Keratinocyte (primary cell): Measurements from ENCODE around the gene PSMC3. TPM values are rescaled to one million over a fixed set of nuclear protein-coding genes. Genes with fewer than 3 reads are reported as not detected.
A peak's percentile ranks its signal among the peaks of the same experiment; 100 is the strongest.

Experiments used
- DNase-seq: peaks from one replicate; pipeline ENCODE4 v3.0.0-alpha.2; 2011; ENCODE audit warnings: low read depth, missing footprints, low spot score
- FAIRE-seq: peaks from 2 replicates; lab custom pipeline; 2011; peaks lifted over from hg19 to GRCh38; lab: Jason Lieb, UNC
- H2AFZ ChIP-seq: 2 replicates; pipeline ENCODE4 v1.6.0; 2012; ENCODE audit warnings: low read length, control low read depth, inconsistent platforms; ENCODE audit not compliant: control insufficient read depth
- H3K27ac ChIP-seq: 2 replicates; pipeline ENCODE4 v1.5.1; 2011; ENCODE audit warnings: low read length; ENCODE audit not compliant: control insufficient read depth, insufficient read depth
- H3K27me3 ChIP-seq: 3 replicates; pipeline ENCODE4 v1.6.0; 2011; ENCODE audit warnings: low read length; ENCODE audit not compliant: control insufficient read depth, insufficient read depth; ENCODE audit errors: extremely low read depth
- H3K36me3 ChIP-seq, 2 experiments: 2 replicates in 1 of 2; 3 replicates in 1 of 2; pipeline ENCODE4 v1.5.1; 2011; ENCODE audit warnings: low read length in 2 of 2, mild to moderate bottlenecking in 1 of 2; ENCODE audit not compliant: control insufficient read depth in 2 of 2, insufficient read depth in 2 of 2; ENCODE audit errors: extremely low read depth in 1 of 2
- H3K4me1 ChIP-seq: 3 replicates; pipeline ENCODE4 v1.5.1; 2011; ENCODE audit warnings: low read length; ENCODE audit not compliant: control insufficient read depth, insufficient read depth; ENCODE audit errors: extremely low read depth
- H3K4me2 ChIP-seq: 3 replicates; pipeline ENCODE4 v1.6.0; 2011; ENCODE audit warnings: low read depth, low read length; ENCODE audit not compliant: control insufficient read depth, insufficient read depth; ENCODE audit errors: extremely low read depth
- H3K4me3 ChIP-seq, 3 experiments: fragments of 200-600 bp in 1 of 3; sonication (generic) in 1 of 3; 2 replicates in 2 of 3; 3 replicates in 1 of 3; pipeline ENCODE4 v1.5.1; 2011 to 2016; ENCODE audit warnings: low read length in 3 of 3, mild to moderate bottlenecking in 3 of 3, control low read depth in 2 of 3, inconsistent platforms in 1 of 3, low read depth in 1 of 3, mixed read lengths in 1 of 3, mixed run types in 1 of 3, moderate library complexity in 1 of 3; ENCODE audit not compliant: control insufficient read depth in 2 of 3, insufficient read depth in 2 of 3; ENCODE audit errors: extremely low read depth in 1 of 3
- H3K79me2 ChIP-seq: 2 replicates; pipeline ENCODE4 v1.6.0; 2012; ENCODE audit warnings: low read length; ENCODE audit not compliant: control insufficient read depth, insufficient read depth
- H3K9ac ChIP-seq: 3 replicates; pipeline ENCODE4 v1.6.0; 2011; ENCODE audit warnings: low read length; ENCODE audit not compliant: control insufficient read depth, insufficient read depth; ENCODE audit errors: extremely low read depth
- H3K9me1 ChIP-seq: 3 replicates; pipeline ENCODE4 v1.6.0; 2011; ENCODE audit warnings: low read length; ENCODE audit not compliant: control insufficient read depth, insufficient read depth; ENCODE audit errors: extremely low read depth
- H3K9me3 ChIP-seq: 2 replicates; pipeline ENCODE4 v1.5.1; 2012; ENCODE audit warnings: low read depth, low read length; ENCODE audit not compliant: control insufficient read depth
- H4K20me1 ChIP-seq: 3 replicates; pipeline ENCODE4 v1.6.0; 2011; ENCODE audit warnings: low read length; ENCODE audit not compliant: control insufficient read depth, insufficient read depth; ENCODE audit errors: extremely low read depth
- EZH2 ChIP-seq: IDR thresholded peaks from one replicate; pipeline ENCODE4 v1.6.1; 2012; ENCODE audit warnings: inconsistent platforms, mild to moderate bottlenecking, low read length, moderate library complexity
- dilution Hi-C: fragments of 300-500 bp; cut with MboI; formaldehyde crosslinking; loops from one replicate; pipeline ENCODE4 v1.7.0; 2020; ENCODE audit warnings: low sequenced_read_pairs; ENCODE audit not compliant: extremely low pct_ligation_motif_present
- polyA minus RNA-seq, 3 experiments: library from RNA; depleted of rRNA, polyadenylated mRNA; stranded (reverse); fragments of >200 nt; gene quantifications; 1 replicate in 1 of 3; 2 replicates in 1 of 3; 3 replicates in 1 of 3; pipeline ENCODE4 v1.2.3, GENCODE V29; 2011
- polyA plus RNA-seq, 5 experiments: library from polyadenylated mRNA; depleted of rRNA in 3 of 5; stranded (reverse) in 3 of 5; stranded (forward) in 1 of 5; unstranded in 1 of 5; fragments of >200 nt; gene quantifications; 1 replicate in 1 of 5; 2 replicates in 3 of 5; 3 replicates in 1 of 5; pipeline versions ENCODE4 v1.2.1 to v1.2.3, GENCODE V29; 2011 to 2012; ENCODE audit warnings: missing spikeins in 2 of 5, low read depth in 1 of 5, low replicate concordance in 1 of 5
- TF ChIP-seq, protein P1 (sequence below), 3 experiments: IDR thresholded peaks in 1 of 3; conservative IDR thresholded peaks in 1 of 3; optimal IDR thresholded peaks in 1 of 3; 2 replicates in 2 of 3; 3 replicates in 1 of 3; pipeline versions ENCODE3 to v1.5.1; 2011; ENCODE audit warnings: low read length in 3 of 3, mild to moderate bottlenecking in 3 of 3, moderate library complexity in 2 of 3, control low read depth in 1 of 3, inconsistent platforms in 1 of 3; ENCODE audit not compliant: insufficient read depth in 2 of 3; ENCODE audit errors: extremely low read depth in 1 of 3

PSMC3 gene
- polyA plus RNA-seq, result 96.1 to 172 TPM (median 156 TPM) in 3 replicates
- polyA plus RNA-seq (2011; ENCODE audit: low read depth), result 30.4 TPM
- polyA plus RNA-seq (2011; cell fraction: cytosol; rRNA removed), result 149 and 155 TPM in 2 replicates
- polyA plus RNA-seq (2011; cell fraction: nucleus; rRNA removed), result 97.3 and 102 TPM in 2 replicates
- 56.4 and 229 TPM in 2 replicates for polyA plus RNA-seq (2012; ENCODE audit: low replicate concordance)
- 77.7 to 116 TPM (median 97.4 TPM) in 3 replicates for polyA minus RNA-seq
- polyA minus RNA-seq (2011; cell fraction: cytosol; rRNA and poly(A)+ RNA removed), result 70.0 TPM
- 28.4 and 42.4 TPM in 2 replicates for polyA minus RNA-seq (2011; cell fraction: nucleus; rRNA and poly(A)+ RNA removed)

- H3K4me2 ChIP-seq, result peak within 1 kb of the TSS; percentile 92
- H3K4me3 ChIP-seq, result peak within 1 kb of the TSS; percentile 82 to 86 (median 83)
- peak within 1 kb of the TSS; percentile 97 for H3K27ac ChIP-seq
- DNase-seq (peak; percentile 49), FAIRE-seq (no peak)
- H3K27me3 ChIP-seq, result no peaks in the 10 kb centered on the region
- peaks cover 28% of the 10 kb centered on the region for H3K79me2 ChIP-seq
- no peaks in the 10 kb centered on the region for H3K9me1 ChIP-seq
- H2AFZ ChIP-seq, result peak within 1 kb of the TSS; percentile 96
- dilution Hi-C loops, result no loop called here
- H3K9ac ChIP-seq, result peak within 1 kb of the TSS; percentile 99
- H3K4me1 ChIP-seq, result peaks cover 12% of the 10 kb centered on the region
- TF ChIP-seq EZH2, result no peak
- TF ChIP-seq, protein P1, sequence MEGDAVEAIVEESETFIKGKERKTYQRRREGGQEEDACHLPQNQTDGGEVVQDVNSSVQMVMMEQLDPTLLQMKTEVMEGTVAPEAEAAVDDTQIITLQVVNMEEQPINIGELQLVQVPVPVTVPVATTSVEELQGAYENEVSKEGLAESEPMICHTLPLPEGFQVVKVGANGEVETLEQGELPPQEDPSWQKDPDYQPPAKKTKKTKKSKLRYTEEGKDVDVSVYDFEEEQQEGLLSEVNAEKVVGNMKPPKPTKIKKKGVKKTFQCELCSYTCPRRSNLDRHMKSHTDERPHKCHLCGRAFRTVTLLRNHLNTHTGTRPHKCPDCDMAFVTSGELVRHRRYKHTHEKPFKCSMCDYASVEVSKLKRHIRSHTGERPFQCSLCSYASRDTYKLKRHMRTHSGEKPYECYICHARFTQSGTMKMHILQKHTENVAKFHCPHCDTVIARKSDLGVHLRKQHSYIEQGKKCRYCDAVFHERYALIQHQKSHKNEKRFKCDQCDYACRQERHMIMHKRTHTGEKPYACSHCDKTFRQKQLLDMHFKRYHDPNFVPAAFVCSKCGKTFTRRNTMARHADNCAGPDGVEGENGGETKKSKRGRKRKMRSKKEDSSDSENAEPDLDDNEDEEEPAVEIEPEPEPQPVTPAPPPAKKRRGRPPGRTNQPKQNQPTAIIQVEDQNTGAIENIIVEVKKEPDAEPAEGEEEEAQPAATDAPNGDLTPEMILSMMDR (optimal IDR thresholded peaks at IDR 0.05 in 1 of 3, IDR thresholded peaks at IDR 0.05 in 1 of 3, conservative IDR thresholded peaks at IDR 0.05 in 1 of 3; ENCODE audit: extremely low read depth in 1 of 3, insufficient read depth in 2 of 3, low read length in 3 of 3), result no peak
- no peaks in the 10 kb centered on the region for H3K9me3 ChIP-seq
- H3K36me3 ChIP-seq, result peaks cover 19 to 24% of the 10 kb centered on the region in 2 experiments
- no peaks in the 10 kb centered on the region for H4K20me1 ChIP-seq
Observed at GRCh38 chr11:47426062-47426956, at the start of gene PSMC3. PSMC3 (minus strand) TSS chr11:47426439; CDS start chr11:47426279, 160 bp downstream.

- no peaks in the 10 kb centered on the region for H3K9me1 ChIP-seq
- H3K79me2 ChIP-seq, result peaks cover 57% of the 10 kb centered on the region
- no peak overlapping the region for H3K9ac ChIP-seq
- no peak overlapping the region for H3K27ac ChIP-seq
- no peak overlapping the region for H3K4me3 ChIP-seq
- peaks cover 17% of the 10 kb centered on the region for H4K20me1 ChIP-seq
- peaks cover 55 to 78% of the 10 kb centered on the region in 2 experiments for H3K36me3 ChIP-seq
- H2AFZ ChIP-seq, result no peak overlapping the region
- no peak overlapping the region for H3K4me2 ChIP-seq
- FAIRE-seq (no peak), DNase-seq (no peak)
- H3K4me1 ChIP-seq, result no peaks in the 10 kb centered on the region
- no peaks in the 10 kb centered on the region for H3K9me3 ChIP-seq
- no peaks in the 10 kb centered on the region for H3K27me3 ChIP-seq
- TF ChIP-seq EZH2, result no peak
- TF ChIP-seq, protein P1 (optimal IDR thresholded peaks at IDR 0.05 in 1 of 3, IDR thresholded peaks at IDR 0.05 in 1 of 3, conservative IDR thresholded peaks at IDR 0.05 in 1 of 3; ENCODE audit: extremely low read depth in 1 of 3, insufficient read depth in 2 of 3, low read length in 3 of 3), result no peak
- dilution Hi-C loops, result no loop called here
Observed at GRCh38 chr11:47470671-47471070, 44.4 kb upstream of the PSMC3 start.
